Measurements from ENCODE around the gene SFXN1.

GRCh38 chr5:175443514-175444059 is 34.8 kb upstream of the SFXN1 start:
- no peak for TF ChIP-seq CTCF (IDR thresholded peaks at IDR 0.05)
- TF ChIP-seq POLR2A (IDR thresholded peaks at IDR 0.05), result no peak
